ENCODE results near the gene MSGN1. TPM values are rescaled to one million over a fixed set of nuclear protein-coding genes. Genes with fewer than 3 reads are reported as not detected.

MSGN1 gene
- total and polyA plus RNA-seq, 12 donors = 0.55 TPM; not detected in 11

GRCh38 chr2:17813742-17814473, 2.4 kb upstream of the MSGN1 start:
- no peak overlapping the region for H3K27ac ChIP-seq
- intact Hi-C loops (cut with DNase I) = no loop called here
- WGBS, 4 donors = 63 to 67% (median 65%) methylated on average over 5 of the region's 5 CpGs
- no peaks in the 10 kb centered on the region for H3K36me3 ChIP-seq (replicated peaks in 1 of 2)
- H3K4me1 ChIP-seq (replicated peaks in 1 of 2) = peaks cover 5 to 8% of the 10 kb centered on the region in 2 donors
- no peak overlapping the region for H3K4me3 ChIP-seq
- DNase-seq = peak in 1 of 7 donors; percentile 7
- H3K27me3 ChIP-seq = no peaks in the 10 kb centered on the region
- no peaks in the 10 kb centered on the region for H3K9me3 ChIP-seq (replicated peaks in 1 of 3)
- TF ChIP-seq CTCF (IDR thresholded peaks at IDR 0.05) (no peak), POLR2A (IDR thresholded peaks at IDR 0.05) (no peak)

GRCh38 chr2:17814601-17815000, 1.7 kb upstream of the MSGN1 start:
- no peaks in the 10 kb centered on the region for H3K9me3 ChIP-seq (replicated peaks in 1 of 3)
- DNase-seq = no peak
- H3K4me3 ChIP-seq = no peak overlapping the region
- no peaks in the 10 kb centered on the region for H3K36me3 ChIP-seq (replicated peaks in 1 of 2)
- 77 to 100% (median 89%) methylated on average over 1 of the region's 1 CpG for WGBS, 4 donors
- no peak for TF ChIP-seq CTCF (IDR thresholded peaks at IDR 0.05)
- TF ChIP-seq POLR2A (IDR thresholded peaks at IDR 0.05) = no peak
- peaks cover 5 to 8% of the 10 kb centered on the region in 2 donors for H3K4me1 ChIP-seq (replicated peaks in 1 of 2)
- H3K27me3 ChIP-seq = no peaks in the 10 kb centered on the region
- H3K27ac ChIP-seq = no peak overlapping the region
- intact Hi-C loops (cut with DNase I) = no loop called here

GRCh38 chr2:17815468-17816184, 634 bp upstream of the MSGN1 start:
- H3K4me1 ChIP-seq (replicated peaks in 1 of 2) = peaks cover 5 to 8% of the 10 kb centered on the region in 2 donors
- no peak for DNase-seq
- TF ChIP-seq CTCF (IDR thresholded peaks at IDR 0.05) (no peak), POLR2A (IDR thresholded peaks at IDR 0.05) (no peak)
- H3K27me3 ChIP-seq = no peaks in the 10 kb centered on the region
- H3K9me3 ChIP-seq (replicated peaks in 1 of 3) = no peaks in the 10 kb centered on the region
- no peak overlapping the region for H3K27ac ChIP-seq
- WGBS, 4 donors = 83 to 93% (median 86%) methylated on average over 8 of the region's 8 CpGs
- H3K36me3 ChIP-seq (replicated peaks in 1 of 2) = no peaks in the 10 kb centered on the region
- intact Hi-C loops (cut with DNase I) = no loop called here
- H3K4me3 ChIP-seq = no peak overlapping the region

- no peak for DNase-seq
- Histone ChIP-seq H3K4me3 (no peak overlapping the region), H3K36me3 (replicated peaks in 1 of 2) (no peaks in the 10 kb centered on the region), H3K4me1 (replicated peaks in 1 of 2) (peaks cover 0 to 14% of the 10 kb centered on the region in 2 donors), H3K27me3 (no peaks in the 10 kb centered on the region), H3K9me3 (replicated peaks in 1 of 3) (no peaks in the 10 kb centered on the region), H3K27ac (no peak overlapping the region)
- intact Hi-C loops (cut with DNase I) = no loop called here
- 66 to 78% (median 71%) methylated on average over 2 of the region's 2 CpGs for WGBS, 4 donors
- no peak for TF ChIP-seq CTCF (IDR thresholded peaks at IDR 0.05)
- no peak for TF ChIP-seq POLR2A (IDR thresholded peaks at IDR 0.05)
Observed at GRCh38 chr2:17818235-17818815, 2.1 kb downstream of the MSGN1 start.
